GM12878 (cell line): Measurements from ENCODE around the gene LCAT. TPM values are rescaled to one million over a fixed set of nuclear protein-coding genes. Genes with fewer than 3 reads are reported as not detected.
"Not testable (repeated sequence)": the region's sequence is repeated elsewhere in the genome, so short reads cannot be mapped to it uniquely, and the experiment has no call there.

ENCODE experiments used
- ATAC-seq: fragments of 200-7000 bp; cut with Tn5 transposase; 3 replicates; pipeline ENCODE4 v1.9.1; 2020; ENCODE audit warnings: mild to moderate bottlenecking, moderate library complexity
- BruUV-seq: library from RNA; stranded (reverse); fragments of 400-500 nt; replicated peaks from 2 replicates; lab custom pipeline; 2021; lab: Mats Ljungman, UMichigan
- CTCF ChIA-PET: fragments of 300-600 bp; sonication (Branson Sonifier 250); formaldehyde crosslinking; extraction: SDS; loops from one replicate; lab custom pipeline; 2021; ENCODE audit warnings: inconsistent platforms; lab: Yijun Ruan, JAX
- POLR2A ChIA-PET: fragments of 350-600 bp; formaldehyde crosslinking; extraction: SDS; loops from one replicate; lab custom pipeline; 2021; ENCODE audit warnings: inconsistent platforms; lab: Charles Lee
- RAD21 ChIA-PET: fragments of 300-600 bp; sonication (Branson Sonifier 250); formaldehyde crosslinking; loops from one replicate; lab custom pipeline; 2023; ENCODE audit warnings: antibody characterized with exemption; ENCODE audit not compliant: unreplicated experiment; lab: Charles Lee
- SMC1A ChIA-PET: fragments of 300-600 bp; sonication (Branson Sonifier 250); formaldehyde crosslinking; loops from one replicate; lab custom pipeline; 2023; ENCODE audit not compliant: unreplicated experiment, uncharacterized antibody; lab: Charles Lee
- DNase-seq: peaks from one replicate; pipeline ENCODE4 v3.0.0-alpha.2; 2011; ENCODE audit warnings: low read depth, low spot score
- FAIRE-seq: peaks from 3 replicates; lab custom pipeline; 2011; peaks lifted over from hg19 to GRCh38; lab: Jason Lieb, UNC
- H2AFZ ChIP-seq: 2 replicates; pipeline ENCODE4 v1.6.0; 2011; ENCODE audit warnings: low read depth, low read length, control low read depth; ENCODE audit not compliant: control insufficient read depth
- H3K27ac ChIP-seq: 2 replicates; pipeline ENCODE4 v1.5.1; 2011; ENCODE audit warnings: control low read depth; ENCODE audit not compliant: control insufficient read depth, insufficient read depth
- H3K27me3 ChIP-seq, 2 experiments: replicated peaks in 1 of 2; 2 replicates each; pipeline versions ENCODE4 v1.6.0 to v1.6.1; 2011; ENCODE audit warnings: low read length in 1 of 2; ENCODE audit not compliant: control insufficient read depth in 2 of 2, insufficient read depth in 2 of 2
- H3K36me3 ChIP-seq, 2 experiments: 2 replicates each; pipeline ENCODE4 v1.5.1; 2011; ENCODE audit warnings: low read length in 1 of 2; ENCODE audit not compliant: control insufficient read depth in 2 of 2, insufficient read depth in 2 of 2
- H3K4me1 ChIP-seq: 2 replicates; pipeline ENCODE4 v1.6.1; 2011; ENCODE audit warnings: mild to moderate bottlenecking, low read length, moderate library complexity, mixed read lengths; ENCODE audit not compliant: control insufficient read depth, insufficient read depth
- H3K4me2 ChIP-seq: 2 replicates; pipeline ENCODE4 v1.6.0; 2011; ENCODE audit warnings: control low read depth; ENCODE audit not compliant: control insufficient read depth, insufficient read depth
- H3K4me3 ChIP-seq: fragments of 200-600 bp; sonication (generic); 2 replicates; pipeline ENCODE4 v1.5.1; 2016
- H3K79me2 ChIP-seq: 2 replicates; pipeline ENCODE4 v1.6.0; 2011; ENCODE audit warnings: low read length; ENCODE audit not compliant: control insufficient read depth, insufficient read depth
- H3K9ac ChIP-seq: 2 replicates; pipeline ENCODE4 v1.8.0; 2011; ENCODE audit warnings: low read length, control low read depth, mixed read lengths; ENCODE audit not compliant: control insufficient read depth, insufficient read depth
- H3K9me3 ChIP-seq: replicated peaks from 3 replicates; pipeline ENCODE4 v1.5.1; 2011; ENCODE audit warnings: mild to moderate bottlenecking, low read length; ENCODE audit not compliant: control insufficient read depth, insufficient read depth
- H4K20me1 ChIP-seq: 2 replicates; pipeline ENCODE4 v1.6.0; 2011; ENCODE audit not compliant: control insufficient read depth, insufficient read depth
- CHD4 ChIP-seq: fragments of 200-600 bp; sonication (generic); IDR thresholded peaks from 2 replicates; pipeline ENCODE4 v1.6.1; 2016; ENCODE audit warnings: mild to moderate bottlenecking
- ETV6 ChIP-seq, 2 experiments: fragments of 450-650 bp in 1 of 2; IDR thresholded peaks in 1 of 2; conservative IDR thresholded peaks in 1 of 2; 2 replicates each; pipeline ENCODE4 v1.6.1; 2014; ENCODE audit warnings: antibody characterized with exemption in 1 of 2, borderline replicate concordance in 1 of 2, low read depth in 1 of 2, mild to moderate bottlenecking in 1 of 2, moderate library complexity in 1 of 2
- SMAD5 ChIP-seq: IDR thresholded peaks from 2 replicates; pipeline ENCODE4 v1.6.1; 2016; ENCODE audit warnings: antibody characterized with exemption, low read depth
- YY1 ChIP-seq: IDR thresholded peaks from 2 replicates; pipeline ENCODE4 v1.6.1; 2011; ENCODE audit warnings: low read depth, mild to moderate bottlenecking, low read length
- WGBS: methylation state at CpG from one replicate; pipeline ENCODE4 v1.1.6; 2016; ENCODE audit warnings: low lambda C conversion rate; ENCODE audit not compliant: insufficient replicate concordance, insufficient coverage; ENCODE audit errors: missing lambda C conversion rate; 5-methylcytosine and 5-hydroxymethylcytosine counted together
- in situ Hi-C: fragments of 300-500 bp; cut with MboI; formaldehyde crosslinking; loops from 9 replicates; pipeline ENCODE4 v1.14.3; 2018; ENCODE audit warnings: mixed read lengths
- intact Hi-C: fragments of 100-400 bp; cut with micrococcal nuclease; formaldehyde crosslinking; loops from one replicate; pipeline ENCODE4 v1.14.2; 2022; ENCODE audit not compliant: unreplicated experiment
- polyA plus RNA-seq, 11 experiments: library from polyadenylated mRNA; depleted of rRNA in 4 of 11; unstranded in 6 of 11; stranded (reverse) in 5 of 11; fragments of >200 nt; fragmentation: Nextera tagmentation in 4 of 11; fragmentation: Illumina TruSeq in 1 of 11; extraction: Ambion mirVana in 4 of 11; extraction: Trizol in 1 of 11; gene quantifications; 1 replicate in 1 of 11; 2 replicates in 10 of 11; pipeline versions ENCODE4 v1.2.1 to v1.2.3, GENCODE V29; 2011 to 2016; ENCODE audit warnings: inconsistent platforms in 2 of 11, missing spikeins in 2 of 11, low read depth in 1 of 11
- total RNA-seq, 4 experiments: library from RNA; depleted of rRNA in 3 of 4; stranded (reverse); fragments of >200 nt in 3 of 4; fragmentation: Illumina TruSeq in 1 of 4; extraction: Trizol in 1 of 4; gene quantifications; 2 replicates each; pipeline versions ENCODE4 v1.2.1 to v1.2.3, GENCODE V29; 2013 to 2021

Gene LCAT
- total and polyA plus RNA-seq, 10 of the 15 experiments (the other 5 are each of a cell fraction or from before 2014, with no cell fraction given): 0.61 to 11.7 (median 3.3) TPM

- TF ChIP-seq ETV6 (conservative IDR thresholded peaks at IDR 0.05 in 1 of 2, IDR thresholded peaks at IDR 0.05 in 1 of 2; ENCODE audit: borderline replicate concordance in 1 of 2, low read depth in 1 of 2): no peak
- no peak for TF ChIP-seq CHD4
- no peak for TF ChIP-seq YY1
- TF ChIP-seq SMAD5: no peak
- TF ChIP-seq, all 136 proteins: peak for 23
Observed at GRCh38 chr16:67975321-67976105, 31.6 kb upstream of the LCAT start (continued).

GRCh38 chr16:67972285-67972684, 28.4 kb upstream of the LCAT start:
- H3K9ac ChIP-seq, DNase-seq, H3K27me3 ChIP-seq, RAD21 ChIA-PET, H2AFZ ChIP-seq, H3K27ac ChIP-seq, H3K4me3 ChIP-seq, H3K4me2 ChIP-seq, BruUV-seq, POLR2A ChIA-PET, ATAC-seq, H4K20me1 ChIP-seq, in situ Hi-C loops, H3K79me2 ChIP-seq, FAIRE-seq, intact Hi-C loops, CTCF ChIA-PET, H3K9me3 ChIP-seq, SMC1A ChIA-PET, H3K36me3 ChIP-seq: not testable (repeated sequence)
- 85% methylated on average over 3 of the region's 7 CpGs for WGBS
- peaks cover 25% of the 10 kb centered on the region for H3K4me1 ChIP-seq
